ENCODE measurements around the gene TNFSF15.

DNA sequence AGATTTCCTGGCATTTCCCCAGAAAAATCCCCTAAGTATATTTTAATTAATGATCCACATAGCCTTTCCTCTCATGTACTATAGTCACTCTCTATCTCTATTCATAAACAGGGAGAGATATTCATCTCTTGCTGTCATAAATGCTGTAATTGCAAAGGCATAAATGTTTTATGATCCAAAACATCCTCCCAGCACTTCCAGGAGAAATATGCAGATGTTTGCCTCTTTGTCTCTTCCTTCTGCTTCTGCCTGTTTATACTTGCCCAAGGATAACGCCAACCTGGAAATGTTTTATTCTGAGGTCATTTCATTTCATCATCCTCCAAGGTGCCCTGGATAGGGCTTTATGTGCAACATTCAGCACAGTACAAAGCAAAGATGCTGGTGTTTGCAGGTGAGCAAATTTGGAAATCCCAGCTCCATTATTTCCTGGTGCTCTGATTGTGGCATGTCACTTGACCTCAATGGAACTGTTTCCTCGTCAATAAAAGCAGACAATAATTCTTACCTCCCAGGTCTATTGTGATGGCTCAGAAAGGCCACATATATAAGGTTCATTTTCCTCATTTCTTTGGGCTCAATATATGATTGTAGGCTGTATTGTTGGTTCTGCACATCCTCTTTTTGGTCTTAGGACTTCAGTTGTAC, 6.9 kb downstream of the TNFSF15 start:
- TF ChIP-seq POLR2AphosphoS5 (IDR thresholded peaks at IDR 0.05; ENCODE audit: low read depth, low read length) (no peak), POLR2A (IDR thresholded peaks at IDR 0.05; ENCODE audit: low read depth, low read length) (no peak), TAF1 (IDR thresholded peaks at IDR 0.05; ENCODE audit: borderline replicate concordance, low read depth, low read length) (no peak)
